AG09309 (cell line): ENCODE measurements around the gene RCBTB1.
"Not testable (repeated sequence)": the region's sequence is repeated elsewhere in the genome, so short reads cannot be mapped to it uniquely, and the experiment has no call there.

Source experiments
- DNase-seq: peaks from one replicate; pipeline ENCODE4 v3.0.0-alpha.2; 2010; ENCODE audit warnings: low read depth
- H3K4me3 ChIP-seq: 2 replicates; pipeline ENCODE4 v1.5.1; 2011; ENCODE audit warnings: mild to moderate bottlenecking, low read depth, low read length, moderate library complexity; ENCODE audit not compliant: control insufficient read depth
- TF ChIP-seq, protein P1 (sequence below): IDR thresholded peaks from 2 replicates; pipeline ENCODE4 v1.5.1; 2011; ENCODE audit warnings: mild to moderate bottlenecking, low read depth, low read length, inconsistent platforms; ENCODE audit not compliant: insufficient read depth, control insufficient read depth; ENCODE audit errors: missing control alignments

Gene RCBTB1

GRCh38 chr13:49604570-49604969 lies 19.2 kb upstream of the RCBTB1 start:
- DNase-seq = no peak
- no peak overlapping the region for H3K4me3 ChIP-seq
- TF ChIP-seq, protein P1, sequence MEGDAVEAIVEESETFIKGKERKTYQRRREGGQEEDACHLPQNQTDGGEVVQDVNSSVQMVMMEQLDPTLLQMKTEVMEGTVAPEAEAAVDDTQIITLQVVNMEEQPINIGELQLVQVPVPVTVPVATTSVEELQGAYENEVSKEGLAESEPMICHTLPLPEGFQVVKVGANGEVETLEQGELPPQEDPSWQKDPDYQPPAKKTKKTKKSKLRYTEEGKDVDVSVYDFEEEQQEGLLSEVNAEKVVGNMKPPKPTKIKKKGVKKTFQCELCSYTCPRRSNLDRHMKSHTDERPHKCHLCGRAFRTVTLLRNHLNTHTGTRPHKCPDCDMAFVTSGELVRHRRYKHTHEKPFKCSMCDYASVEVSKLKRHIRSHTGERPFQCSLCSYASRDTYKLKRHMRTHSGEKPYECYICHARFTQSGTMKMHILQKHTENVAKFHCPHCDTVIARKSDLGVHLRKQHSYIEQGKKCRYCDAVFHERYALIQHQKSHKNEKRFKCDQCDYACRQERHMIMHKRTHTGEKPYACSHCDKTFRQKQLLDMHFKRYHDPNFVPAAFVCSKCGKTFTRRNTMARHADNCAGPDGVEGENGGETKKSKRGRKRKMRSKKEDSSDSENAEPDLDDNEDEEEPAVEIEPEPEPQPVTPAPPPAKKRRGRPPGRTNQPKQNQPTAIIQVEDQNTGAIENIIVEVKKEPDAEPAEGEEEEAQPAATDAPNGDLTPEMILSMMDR = no peak

GRCh38 chr13:49602615-49603014 lies 17.3 kb upstream of the RCBTB1 start:
- DNase-seq, H3K4me3 ChIP-seq: not testable (repeated sequence)

- TF ChIP-seq, protein P1 = no peak
- no peak overlapping the region for H3K4me3 ChIP-seq
- no peak for DNase-seq
Measured at GRCh38 chr13:49602005-49602404, 16.6 kb upstream of the RCBTB1 start.

GRCh38 chr13:49597043-49597641 lies 11.8 kb upstream of the RCBTB1 start:
- H3K4me3 ChIP-seq = no peak overlapping the region
- TF ChIP-seq, protein P1 = no peak
- no peak for DNase-seq

DNA sequence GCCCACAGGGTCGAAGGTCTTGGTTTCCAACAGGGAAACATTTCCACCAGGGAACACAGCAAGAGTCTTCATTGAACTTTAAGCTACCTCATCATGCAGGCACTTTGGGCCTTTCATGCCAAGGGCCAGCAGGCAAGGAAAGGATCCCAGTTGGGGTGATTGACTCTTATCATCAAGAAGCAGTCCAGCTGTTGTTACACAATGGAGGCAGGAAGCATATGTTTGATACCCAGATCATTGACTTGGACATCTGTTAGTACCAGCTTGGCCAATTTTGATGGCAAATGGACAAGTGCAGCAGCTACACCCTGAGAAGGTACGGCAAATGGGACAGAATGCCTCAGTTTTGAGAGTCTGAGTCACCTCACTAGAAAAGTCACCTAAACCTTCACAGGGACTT lies 10.9 kb upstream of the RCBTB1 start:
- TF ChIP-seq, protein P1 = no peak
- no peak overlapping the region for H3K4me3 ChIP-seq
- no peak for DNase-seq

DNA sequence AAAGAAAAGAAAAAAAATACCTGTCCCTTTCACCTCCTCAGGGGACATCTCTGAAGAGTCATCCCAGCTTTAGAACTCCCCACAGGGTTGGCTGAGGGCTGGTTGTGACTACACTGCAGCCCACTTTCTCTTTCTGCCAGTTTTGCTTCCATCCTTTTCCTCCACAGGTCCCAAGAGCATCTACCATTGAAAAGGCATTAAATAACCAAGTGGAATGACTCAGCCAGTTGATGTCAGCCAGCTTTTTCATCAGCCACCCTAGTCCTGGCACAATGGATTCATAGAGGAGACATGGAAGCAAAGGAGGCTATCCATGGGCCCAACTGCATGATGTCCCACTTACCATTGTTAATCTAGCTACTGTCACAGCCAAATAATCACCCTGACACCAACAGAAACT lies 9.2 kb upstream of the RCBTB1 start:
- no peak for DNase-seq
- no peak overlapping the region for H3K4me3 ChIP-seq
- TF ChIP-seq, protein P1 = no peak

DNA sequence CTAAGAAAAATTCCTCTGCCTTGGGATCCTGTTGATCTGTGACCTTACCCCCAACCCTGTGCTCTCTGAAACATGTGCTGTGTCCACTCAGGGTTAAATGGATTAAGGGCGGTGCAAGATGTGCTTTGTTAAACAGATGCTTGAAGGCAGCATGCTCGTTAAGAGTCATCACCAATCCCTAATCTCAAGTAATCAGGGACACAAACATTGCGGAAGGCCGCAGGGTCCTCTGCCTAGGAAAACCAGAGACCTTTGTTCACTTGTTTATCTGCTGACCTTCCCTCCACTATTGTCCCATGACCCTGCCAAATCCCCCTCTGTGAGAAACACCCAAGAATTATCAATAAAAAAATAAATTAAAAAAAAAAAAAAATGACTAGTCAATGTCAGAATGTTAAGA lies 8.5 kb upstream of the RCBTB1 start:
- not testable (repeated sequence) for H3K4me3 ChIP-seq, DNase-seq

GRCh38 chr13:49590714-49591113 lies 5.4 kb upstream of the RCBTB1 start:
- not testable (repeated sequence) for DNase-seq, H3K4me3 ChIP-seq

DNA sequence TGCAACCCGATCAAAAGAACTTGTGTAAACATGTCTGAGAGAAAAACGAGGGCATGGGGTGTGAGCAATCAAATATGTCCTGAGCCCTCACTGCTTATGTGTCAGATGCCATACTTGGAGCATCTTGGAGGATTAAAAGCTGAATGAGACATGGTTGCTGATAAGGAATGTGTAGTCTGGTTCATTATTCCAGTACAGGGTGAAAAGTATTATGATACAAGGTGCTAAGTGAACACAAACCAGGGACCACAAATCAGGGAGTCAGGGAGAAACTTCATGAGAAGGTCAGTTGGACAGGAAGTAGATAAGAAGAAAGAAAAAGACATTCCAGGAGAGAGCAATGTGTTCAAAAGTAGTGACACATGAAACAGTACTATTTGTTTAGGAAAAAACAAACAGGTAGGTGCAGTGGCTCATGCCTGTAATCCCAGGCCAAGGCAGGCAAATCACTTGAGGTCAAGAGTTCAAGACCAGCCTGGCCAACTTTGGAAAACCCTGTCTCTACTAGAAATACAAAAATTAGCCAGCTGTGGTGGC lies 2.0 kb upstream of the RCBTB1 start:
- no peak for DNase-seq
- no peak overlapping the region for H3K4me3 ChIP-seq
- TF ChIP-seq, protein P1 = no peak
